NCI-H2227 treated with DMSO at 0.1 percent for 48 hours (cell line): ENCODE data around the gene C4B.
"Not testable (repeated sequence)": the region's sequence is repeated elsewhere in the genome, so short reads cannot be mapped to it uniquely, and the experiment has no call there.

Experiments
- DNase-seq: peaks from one replicate; lab custom pipeline; 2025; lab: John Stamatoyannopoulos, UW

The C4B gene

GRCh38 chr6:31980998-31981397 is 33.6 kb upstream of the C4B start:
- not testable (repeated sequence) for DNase-seq

- DNase-seq, result not testable (repeated sequence)
Measured at GRCh38 chr6:31981744-31982143, 32.9 kb upstream of the C4B start, which contains the start of gene C4A. Gene C4A, plus strand, starts transcription at chr6:31982057. Its CDS starts 51 bp downstream, at chr6:31982108.

GRCh38 chr6:31989363-31989762 is 25.2 kb upstream of the C4B start:
- not testable (repeated sequence) for DNase-seq

DNA sequence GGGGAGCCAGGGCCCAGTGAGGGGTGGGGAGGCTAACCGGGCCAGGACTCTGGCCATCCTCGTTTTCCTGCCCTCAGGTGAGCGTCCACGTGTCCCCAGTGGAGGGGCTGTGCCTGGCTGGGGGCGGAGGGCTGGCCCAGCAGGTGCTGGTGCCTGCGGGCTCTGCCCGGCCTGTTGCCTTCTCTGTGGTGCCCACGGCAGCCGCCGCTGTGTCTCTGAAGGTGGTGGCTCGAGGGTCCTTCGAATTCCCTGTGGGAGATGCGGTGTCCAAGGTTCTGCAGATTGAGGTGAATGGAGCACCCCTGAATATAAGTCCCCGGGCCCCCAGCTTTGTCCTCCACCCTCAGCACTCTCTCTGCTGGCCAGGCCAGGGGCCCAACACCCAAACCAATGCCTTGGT is 20.2 kb upstream of the C4B start:
- DNase-seq, result not testable (repeated sequence)

- DNase-seq, result not testable (repeated sequence)
Measured at GRCh38 chr6:31996385-31996784, 18.2 kb upstream of the C4B start.

- not testable (repeated sequence) for DNase-seq
Measured at GRCh38 chr6:32002546-32003268, 11.9 kb upstream of the C4B start.

DNA sequence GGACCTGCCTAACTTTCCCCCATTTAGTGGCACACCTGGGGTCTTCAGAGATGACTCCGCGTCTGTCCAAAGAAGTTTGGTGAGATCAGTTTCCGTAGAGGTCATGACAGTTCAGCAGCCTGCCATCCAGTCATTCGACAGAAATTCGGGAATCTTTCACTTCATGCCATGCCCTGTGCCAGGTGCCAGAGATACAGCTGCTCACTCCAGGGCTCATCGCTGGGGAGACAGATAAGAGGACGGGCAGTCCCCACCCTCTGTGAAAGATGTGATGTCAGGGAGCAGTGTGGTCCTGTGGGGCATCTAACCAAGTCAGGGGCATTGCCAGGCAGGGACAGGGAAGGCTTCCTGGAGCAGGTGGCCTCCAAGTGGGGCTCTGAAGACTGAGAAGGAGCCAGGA is 11.3 kb upstream of the C4B start:
- not testable (repeated sequence) for DNase-seq

DNA sequence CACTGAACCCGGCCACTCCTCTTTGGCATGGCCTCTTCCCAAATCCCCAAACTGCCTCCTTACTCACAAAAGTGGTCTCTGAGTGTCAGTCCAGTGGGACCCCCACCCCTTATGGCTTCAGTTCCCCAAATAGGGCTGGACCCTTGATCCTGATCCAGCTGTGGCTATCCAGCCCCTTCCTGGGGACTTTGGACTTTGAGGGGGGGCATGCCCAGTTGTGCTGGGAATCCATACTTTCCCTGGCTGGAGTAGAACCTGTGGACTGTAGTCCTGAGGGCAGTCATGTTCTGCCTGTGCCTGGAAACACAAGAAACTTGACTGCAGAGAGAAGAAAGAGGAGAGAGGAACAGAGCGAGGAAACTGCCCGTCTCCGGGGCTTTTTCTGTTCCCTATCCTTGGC is 10.2 kb upstream of the C4B start:
- not testable (repeated sequence) for DNase-seq

DNA sequence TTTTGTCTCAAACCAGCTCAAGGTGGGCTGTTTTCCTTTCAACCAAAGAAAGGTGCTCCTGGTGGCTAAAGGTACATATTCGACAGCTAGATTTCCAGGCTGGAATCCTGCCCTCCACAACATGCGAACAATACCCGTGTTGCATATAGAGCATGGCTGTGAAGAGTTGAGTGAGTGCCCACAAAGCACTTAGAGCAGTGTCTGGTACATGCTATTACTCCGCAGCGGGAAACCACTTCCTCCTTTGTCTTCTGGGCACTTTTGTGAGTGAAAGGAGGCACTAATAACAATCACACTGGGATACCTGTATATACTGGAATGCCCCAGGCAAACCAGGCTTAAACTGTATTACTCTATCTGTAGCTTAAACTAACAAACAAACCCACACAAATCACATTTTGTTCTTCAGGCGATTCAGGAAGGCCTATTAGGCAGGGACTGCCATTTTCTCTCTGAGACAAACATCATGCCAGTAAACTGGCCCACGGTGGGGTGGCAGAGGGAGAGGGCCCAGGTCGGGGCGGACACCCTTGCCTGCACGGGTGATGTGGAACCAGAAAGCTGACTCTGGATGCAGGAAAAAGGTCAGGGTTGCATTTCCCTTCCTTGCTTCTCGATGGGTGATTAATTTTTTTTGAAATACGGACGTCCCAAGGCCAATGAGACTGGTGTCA is 9.6 kb upstream of the C4B start:
- not testable (repeated sequence) for DNase-seq

DNA sequence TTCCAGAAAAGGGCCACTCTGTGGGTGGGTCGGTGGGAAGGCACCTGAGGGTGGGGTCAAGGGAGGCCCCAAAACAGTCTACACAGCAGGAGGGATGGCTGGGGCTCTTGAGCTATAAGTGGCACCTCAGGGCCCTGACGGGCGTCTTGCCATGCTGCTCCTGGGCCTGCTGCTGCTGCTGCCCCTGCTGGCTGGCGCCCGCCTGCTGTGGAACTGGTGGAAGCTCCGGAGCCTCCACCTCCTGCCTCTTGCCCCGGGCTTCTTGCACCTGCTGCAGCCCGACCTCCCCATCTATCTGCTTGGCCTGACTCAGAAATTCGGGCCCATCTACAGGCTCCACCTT is 9.1 kb upstream of the C4B start:
- not testable (repeated sequence) for DNase-seq

DNA sequence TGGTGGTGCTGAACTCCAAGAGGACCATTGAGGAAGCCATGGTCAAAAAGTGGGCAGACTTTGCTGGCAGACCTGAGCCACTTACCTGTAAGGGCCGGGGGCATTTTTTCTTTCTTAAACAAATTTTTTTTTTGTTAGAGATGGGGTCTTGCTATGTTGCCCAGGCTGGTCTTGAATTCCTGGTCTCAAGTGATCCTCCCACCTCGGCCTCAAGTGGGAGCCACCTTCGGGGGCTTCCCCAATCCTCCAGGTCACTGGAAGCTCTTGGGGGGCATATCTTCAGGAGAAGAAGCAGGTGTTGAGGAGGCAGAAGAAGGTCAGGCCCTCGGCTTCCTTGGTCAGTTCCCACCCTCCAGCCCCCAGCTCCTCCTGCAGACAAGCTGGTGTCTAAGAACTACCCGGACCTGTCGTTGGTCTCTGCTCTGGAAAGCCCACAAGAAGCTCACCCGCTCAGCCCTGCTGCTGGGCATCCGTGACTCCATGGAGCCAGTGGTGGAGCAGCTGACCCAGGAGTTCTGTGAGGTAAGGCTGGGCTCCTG is 8.5 kb upstream of the C4B start:
- DNase-seq, result not testable (repeated sequence)

DNA sequence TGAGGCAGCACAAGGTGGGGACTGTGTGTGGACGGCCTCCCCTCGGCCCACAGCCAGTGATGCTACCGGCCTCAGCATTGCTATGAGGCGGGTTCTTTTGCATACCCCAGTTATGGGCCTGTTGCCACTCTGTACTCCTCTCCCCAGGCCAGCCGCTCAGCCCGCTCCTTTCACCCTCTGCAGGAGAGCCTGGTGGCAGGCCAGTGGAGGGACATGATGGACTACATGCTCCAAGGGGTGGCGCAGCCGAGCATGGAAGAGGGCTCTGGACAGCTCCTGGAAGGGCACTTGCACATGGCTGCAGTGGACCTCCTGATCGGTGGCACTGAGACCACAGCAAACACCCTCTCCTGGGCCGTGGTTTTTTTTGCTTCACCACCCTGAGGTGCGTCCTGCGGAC is 7.5 kb upstream of the C4B start:
- not testable (repeated sequence) for DNase-seq

GRCh38 chr6:32008037-32008436 is 6.6 kb upstream of the C4B start:
- DNase-seq, result not testable (repeated sequence)

- not testable (repeated sequence) for DNase-seq
Measured at GRCh38 chr6:32008616-32009015, 6.0 kb upstream of the C4B start.

DNA sequence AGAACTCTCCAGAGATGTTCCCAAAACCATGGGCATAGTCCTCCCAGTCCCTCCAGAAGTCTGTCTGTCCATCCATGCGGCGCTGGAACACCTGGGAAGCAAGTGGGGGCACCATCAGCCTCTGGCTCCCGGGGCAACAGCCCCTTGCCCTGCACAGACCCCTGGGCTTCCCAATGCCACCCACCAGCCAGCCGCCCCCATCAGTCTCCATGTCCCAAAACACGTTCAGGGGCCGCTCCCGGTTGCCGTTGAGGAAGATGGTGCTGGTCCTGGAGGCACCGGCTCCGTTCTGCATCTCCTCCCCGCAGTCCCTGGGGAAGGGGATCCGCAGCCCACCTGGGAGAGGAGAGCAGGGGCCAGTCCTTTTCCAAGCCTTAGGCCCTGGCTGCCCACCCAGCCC is 5.1 kb upstream of the C4B start:
- DNase-seq, result not testable (repeated sequence)

DNA sequence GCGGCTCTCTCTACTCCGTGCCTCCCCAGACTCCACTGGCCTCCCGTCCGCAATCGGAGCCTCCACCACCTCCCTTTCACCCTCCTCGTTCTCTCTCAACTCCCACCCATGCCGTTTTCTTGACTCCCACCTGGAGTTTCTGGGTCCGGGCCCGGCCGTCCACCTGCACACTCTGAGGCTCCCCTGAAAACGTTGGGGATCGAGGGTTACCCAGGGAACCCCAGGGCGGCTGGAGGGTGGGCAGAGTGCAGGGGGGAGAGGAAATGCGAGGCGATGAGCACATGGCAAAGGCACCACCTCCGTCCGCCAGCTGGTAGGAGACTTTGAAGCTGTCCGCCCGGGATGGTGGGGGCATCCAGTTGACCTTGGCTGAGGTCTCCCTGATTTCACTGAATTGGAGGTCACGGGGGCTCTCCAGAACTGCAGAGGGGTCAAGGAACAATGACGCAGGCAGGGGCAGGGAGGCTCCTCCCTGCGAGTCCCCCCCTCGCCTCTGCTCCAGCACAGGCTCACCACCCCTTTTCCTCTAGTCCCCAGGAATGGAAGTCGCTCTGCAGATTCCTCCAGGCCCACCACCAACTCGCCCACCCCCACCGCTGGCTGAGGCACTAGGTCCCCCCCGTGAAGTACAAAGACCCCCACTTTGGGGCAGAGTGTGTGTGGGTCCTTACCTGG is 3.6 kb upstream of the C4B start:
- DNase-seq, result not testable (repeated sequence)

DNA sequence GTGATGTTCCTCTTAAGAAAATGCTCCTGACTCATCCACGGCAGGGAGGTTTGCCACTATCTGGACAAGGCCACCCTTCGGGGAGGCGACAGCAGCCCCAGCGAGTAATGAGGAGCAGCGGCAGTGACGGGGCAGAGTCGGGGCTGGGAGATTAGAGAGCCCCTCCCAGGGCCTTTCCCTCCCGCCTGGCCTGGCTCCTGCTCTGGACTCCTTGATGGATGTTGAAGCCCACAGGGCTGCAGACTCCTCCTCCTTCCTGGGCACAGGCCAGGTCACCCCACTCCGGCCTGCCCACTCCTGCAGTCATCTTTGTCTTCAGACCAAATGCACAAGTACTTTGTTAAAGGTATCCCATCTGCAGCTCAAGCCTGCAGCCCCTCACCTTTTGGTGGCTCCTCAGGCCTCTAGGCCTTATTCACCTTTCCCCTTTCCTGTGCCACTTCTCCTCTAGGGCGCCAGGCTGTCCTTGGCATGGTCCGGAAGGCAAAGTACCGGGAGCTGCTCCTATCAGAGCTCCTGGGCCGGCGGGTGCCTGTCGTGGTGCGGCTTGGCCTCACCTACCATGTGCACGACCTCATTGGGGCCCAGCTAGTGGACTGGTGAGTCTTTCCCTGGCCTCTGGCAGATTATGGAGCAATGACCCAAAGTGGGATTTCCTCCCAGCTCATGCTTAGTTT is 1.5 kb upstream of the C4B start:
- DNase-seq, result not testable (repeated sequence)

- not testable (repeated sequence) for DNase-seq
Measured at GRCh38 chr6:32013738-32014137, 857 bp upstream of the C4B start.

- DNase-seq, result not testable (repeated sequence)
Measured at GRCh38 chr6:32022100-32022499, 7.5 kb downstream of the C4B start.

GRCh38 chr6:32028631-32029030 is 14.0 kb downstream of the C4B start:
- DNase-seq, result not testable (repeated sequence)

GRCh38 chr6:32029553-32029952 is 15.0 kb downstream of the C4B start:
- not testable (repeated sequence) for DNase-seq
